GM19455 (cell line): ENCODE data around the gene UCP1.
A peak's percentile ranks its signal among the peaks of the same experiment; 100 is the strongest.

ENCODE experiments used
- ATAC-seq: cut with Tn5 transposase; IDR thresholded peaks from one replicate; pipeline ENCODE4 v1.9.1; 2021; ENCODE audit not compliant: unreplicated experiment

Gene UCP1, protein sequence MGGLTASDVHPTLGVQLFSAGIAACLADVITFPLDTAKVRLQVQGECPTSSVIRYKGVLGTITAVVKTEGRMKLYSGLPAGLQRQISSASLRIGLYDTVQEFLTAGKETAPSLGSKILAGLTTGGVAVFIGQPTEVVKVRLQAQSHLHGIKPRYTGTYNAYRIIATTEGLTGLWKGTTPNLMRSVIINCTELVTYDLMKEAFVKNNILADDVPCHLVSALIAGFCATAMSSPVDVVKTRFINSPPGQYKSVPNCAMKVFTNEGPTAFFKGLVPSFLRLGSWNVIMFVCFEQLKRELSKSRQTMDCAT

DNA sequence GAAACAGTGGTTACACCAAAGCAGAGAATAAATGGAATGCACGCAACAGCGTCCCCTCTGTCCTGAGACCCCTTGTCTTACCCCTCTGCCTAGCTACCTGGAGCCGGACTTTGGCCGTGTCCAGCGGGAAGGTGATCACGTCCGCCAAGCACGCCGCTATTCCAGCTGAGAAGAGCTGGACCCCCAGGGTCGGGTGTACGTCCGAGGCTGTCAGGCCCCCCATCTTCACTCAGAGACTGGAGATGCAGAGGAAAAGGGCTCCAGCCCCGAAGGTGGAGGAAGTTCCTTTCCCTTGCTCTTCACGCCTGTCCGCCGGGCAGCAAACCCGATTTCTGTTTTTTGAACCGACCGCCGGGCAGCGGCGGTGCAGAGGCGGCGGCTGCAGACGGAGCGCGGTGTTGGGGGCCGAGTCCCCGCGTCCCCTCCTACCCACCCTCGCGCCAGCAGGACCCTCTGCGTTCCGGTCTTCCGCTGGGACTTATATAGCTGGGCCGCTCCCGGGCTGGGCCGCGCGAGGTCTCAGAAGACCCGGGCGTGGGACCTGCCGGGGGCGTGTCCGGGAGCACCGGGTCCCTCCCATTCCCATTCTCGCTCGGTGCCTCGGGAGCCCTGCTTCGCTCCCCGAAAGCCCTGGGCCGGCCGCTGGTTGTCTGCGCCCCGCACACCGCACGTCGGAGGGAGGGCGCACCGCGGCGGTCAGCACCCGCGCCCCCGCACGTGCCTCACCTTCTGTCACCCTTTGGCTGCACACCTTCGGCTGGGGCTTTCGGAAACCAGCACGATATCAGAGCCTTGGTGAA is at the start of gene UCP1:
Gene UCP1 (minus strand): TSS at position 455 of the 800 bp plus-strand sequence. CDS start 232 bp downstream, at position 223.
- no peak for ATAC-seq

DNA sequence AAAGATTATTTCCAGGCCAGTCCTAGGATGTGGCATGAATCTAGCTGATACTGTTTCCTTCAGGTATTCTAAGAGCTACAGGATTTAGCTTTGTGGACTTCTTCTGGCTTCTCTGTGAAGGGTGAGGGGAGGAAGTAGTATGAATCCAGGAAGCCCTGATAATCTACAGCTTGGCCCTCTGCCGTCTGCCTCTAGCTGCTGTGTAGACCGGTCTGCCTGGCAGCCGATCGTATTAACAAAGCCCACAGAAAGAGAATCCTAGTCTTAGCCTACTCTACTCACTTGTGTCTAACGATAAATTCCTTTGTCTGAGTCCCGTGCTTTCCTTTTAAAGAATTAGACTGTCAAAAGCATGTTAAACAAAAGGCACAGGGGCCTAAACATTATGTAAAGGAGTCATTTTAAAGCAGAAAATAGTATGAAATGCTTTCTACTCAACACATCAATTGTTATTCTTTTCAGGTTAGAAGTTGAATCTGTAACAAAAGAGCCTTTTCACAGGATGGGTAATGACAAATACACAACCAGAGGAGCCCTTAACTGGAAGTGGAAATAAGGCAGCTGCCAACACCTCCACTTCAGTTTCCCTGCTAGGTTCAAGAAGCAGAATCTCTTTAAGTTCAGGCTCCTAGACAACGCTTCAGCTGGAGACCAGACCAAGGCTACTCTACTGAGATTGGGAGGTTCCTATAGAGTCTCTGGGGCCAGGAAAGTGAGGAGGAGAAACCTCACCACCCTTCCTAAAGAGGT is 48.9 kb upstream of the UCP1 start:
- no peak for ATAC-seq

DNA sequence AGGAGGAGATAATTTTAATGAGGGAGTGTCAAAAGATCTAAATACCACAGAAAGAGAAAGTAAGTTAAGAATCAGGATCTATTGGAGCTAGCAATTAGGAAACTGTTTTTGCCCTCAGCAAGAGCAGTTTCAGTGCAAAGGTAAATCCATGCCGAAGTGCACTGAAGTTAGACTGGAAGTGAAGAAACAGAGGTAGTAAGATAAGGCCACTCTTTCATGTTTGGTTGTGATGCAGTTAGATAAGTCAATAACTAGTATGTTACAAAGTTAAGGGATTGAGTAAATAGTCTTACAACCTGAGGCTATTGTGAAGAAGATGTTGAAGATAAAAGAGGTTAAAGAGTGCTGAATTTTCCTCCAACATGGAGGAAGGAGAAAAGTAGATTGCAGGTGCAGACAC is 46.7 kb upstream of the UCP1 start:
- no peak for ATAC-seq

DNA sequence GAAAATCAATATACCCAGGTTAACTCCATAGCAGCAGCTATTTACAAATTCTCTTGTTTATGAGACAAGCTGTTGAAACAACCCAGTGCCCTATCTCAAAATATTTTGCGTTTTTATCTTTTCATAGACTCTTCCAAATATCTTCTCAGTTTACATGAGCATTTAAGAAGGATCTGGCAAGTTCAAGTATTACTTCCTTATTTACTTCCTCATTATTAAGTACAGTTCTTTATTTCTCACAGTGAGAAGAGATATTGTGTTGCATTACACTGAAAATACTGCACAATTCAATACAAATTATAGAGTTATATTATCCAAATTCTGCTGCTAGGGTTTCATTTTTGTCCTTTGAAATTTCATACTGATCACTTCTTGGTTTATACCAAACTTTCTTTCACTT is 43.6 kb upstream of the UCP1 start:
- ATAC-seq = no peak

DNA sequence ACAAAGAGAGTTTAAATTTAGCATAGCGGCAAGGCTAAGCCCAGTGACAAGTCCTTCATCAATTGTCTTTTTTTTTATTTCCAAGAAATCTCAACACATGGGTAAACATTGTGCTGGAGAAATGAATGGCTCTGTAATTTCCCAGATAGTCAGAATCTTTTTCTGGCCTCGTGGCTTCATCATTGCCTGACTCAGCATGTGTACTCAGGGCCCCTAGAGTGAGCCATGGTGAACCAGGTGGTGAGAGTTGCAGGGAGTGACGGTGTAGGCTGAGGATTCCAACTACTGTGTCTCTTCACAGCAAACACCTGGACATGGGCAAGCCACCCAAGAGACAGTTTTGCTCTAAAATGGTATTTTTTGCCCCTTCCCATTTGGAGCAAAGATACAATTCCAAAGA is 43.1 kb upstream of the UCP1 start:
- no peak for ATAC-seq

DNA sequence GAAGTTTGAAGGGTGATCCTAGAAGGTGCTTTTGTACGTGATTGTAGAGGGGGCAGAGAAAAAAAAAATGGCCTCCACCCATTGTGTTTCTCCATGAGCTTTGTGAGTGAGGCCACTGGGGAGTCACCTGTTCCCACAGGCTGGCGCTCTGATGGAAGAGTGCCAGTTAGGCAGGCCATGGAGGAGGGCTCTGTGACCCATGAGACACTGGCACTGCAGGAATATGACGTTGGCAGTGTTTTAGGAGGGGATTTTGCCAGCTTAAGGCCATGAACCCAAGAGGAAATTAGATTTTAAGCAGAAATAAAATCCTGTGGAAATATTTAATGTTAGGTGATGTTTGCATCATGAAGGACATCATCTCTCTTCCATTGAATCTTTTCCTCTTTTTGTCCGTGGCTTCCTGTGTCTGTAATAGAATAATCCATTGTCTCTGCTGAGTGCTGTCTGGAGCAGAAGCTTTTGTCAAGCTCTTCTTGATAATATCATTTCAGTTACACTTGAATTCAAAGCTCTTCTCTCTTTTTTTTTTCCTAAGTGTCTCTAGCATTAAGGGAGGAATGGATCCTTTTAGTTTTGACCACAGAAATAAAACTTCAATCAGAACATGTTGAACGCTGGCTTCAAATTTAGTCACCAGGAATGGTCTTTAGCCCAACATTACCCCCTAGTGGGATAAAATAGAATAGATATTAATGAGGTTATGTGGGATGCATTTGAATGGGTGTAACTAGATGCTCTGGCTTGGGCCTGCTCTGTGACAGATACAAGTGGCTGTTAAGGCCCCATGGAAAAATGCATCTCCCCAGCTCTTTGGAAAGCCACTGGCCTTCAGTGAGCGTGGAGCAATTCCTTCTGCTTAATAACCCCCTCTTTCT is 41.0 kb upstream of the UCP1 start:
- ATAC-seq = peak; percentile 80

DNA sequence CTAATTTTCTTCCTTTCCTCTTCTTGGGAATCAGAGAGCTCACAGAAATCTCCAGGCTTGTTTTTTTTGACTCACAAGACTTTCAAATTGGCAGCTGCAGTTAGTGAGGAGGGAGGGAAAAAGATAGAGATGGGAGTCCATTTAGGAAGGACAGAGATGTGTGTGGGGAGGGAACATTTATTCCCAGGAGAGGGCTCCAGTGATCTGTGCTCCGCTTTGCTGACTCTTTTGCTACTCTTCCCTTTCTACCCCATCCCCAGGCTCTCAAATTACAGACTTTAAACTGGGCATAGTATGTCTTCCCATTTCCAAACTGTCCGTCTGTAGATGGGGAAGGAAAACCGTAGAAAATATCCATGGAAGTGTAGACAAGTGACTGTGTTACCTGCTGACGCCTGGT is 39.1 kb upstream of the UCP1 start:
- ATAC-seq = no peak

DNA sequence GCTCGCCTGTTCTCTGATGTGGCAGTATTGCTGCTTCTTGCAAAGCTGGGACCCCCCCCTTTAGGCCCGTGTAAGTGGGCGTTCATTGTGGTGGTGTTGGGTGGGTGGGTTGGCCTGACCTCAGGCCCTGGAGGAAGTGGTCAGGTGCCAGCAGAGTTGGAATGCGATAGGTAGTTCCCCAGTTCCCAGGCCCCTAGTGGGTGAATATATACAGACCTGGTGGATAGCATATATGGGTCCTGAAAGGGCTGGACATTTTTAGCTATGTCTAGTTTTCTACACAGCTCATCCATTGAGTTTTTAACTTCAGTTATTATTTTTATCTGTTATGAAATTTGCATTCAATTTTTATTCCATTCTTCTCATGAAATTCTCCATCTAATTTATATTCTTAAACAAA is 35.8 kb upstream of the UCP1 start:
- ATAC-seq = no peak

DNA sequence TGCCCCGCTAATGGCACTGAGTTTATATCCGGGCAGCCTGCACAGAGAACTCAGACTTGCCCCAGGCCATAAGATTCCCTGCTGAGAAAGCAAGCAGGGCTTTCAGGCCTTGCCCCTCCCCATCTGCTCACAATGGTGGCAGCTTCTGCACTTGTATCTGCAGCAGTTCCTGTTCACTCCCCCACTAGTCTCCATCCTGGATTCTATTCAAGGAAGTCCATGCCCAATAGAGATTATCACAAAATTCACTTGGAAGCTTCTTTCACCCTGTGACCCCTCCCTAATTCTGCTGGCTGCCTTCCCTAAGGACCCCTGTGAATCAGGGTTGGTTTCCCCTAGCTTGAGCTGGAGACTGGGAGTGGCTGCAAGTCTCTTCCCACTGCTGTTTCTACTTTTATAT is 34.5 kb upstream of the UCP1 start:
- ATAC-seq = no peak

DNA sequence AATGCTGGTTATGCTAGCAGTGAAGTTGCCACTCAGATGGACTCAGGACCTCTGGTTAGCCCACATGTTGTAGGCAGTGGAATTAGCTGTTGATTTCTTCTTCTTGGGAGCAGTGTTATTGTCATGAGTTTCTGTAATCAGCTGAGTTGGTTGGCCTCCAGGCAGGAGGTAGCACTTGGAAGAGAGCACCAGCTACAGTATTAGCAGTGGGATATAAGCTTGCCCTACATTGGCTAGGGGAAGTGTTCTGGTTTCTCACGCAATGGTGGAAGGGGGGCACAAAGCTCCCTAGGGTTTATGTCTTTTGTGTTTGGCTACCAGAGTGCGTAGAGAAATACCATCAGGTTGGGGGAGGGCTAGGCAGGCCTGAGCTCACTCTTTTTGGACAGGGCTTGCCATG is 34.0 kb upstream of the UCP1 start:
- no peak for ATAC-seq

DNA sequence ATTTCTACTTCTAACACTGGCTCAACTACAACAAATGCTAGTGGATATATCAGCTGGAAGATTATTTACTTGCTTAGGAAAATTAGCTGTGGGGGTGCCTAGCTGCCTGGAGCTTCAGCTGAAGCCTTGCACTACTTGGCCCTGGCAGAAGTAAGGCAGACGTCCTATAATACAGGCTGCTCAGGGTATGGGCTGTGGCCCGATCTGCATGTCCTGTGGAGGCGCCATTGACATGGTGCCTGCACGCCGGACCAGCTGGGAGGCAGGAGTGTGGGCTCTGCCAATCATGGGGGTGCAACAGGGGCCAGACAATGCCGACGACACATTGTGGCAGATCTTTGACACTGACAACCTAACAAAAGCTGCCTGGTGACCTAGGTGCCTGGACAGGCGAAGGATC is 31.6 kb upstream of the UCP1 start:
- no peak for ATAC-seq

DNA sequence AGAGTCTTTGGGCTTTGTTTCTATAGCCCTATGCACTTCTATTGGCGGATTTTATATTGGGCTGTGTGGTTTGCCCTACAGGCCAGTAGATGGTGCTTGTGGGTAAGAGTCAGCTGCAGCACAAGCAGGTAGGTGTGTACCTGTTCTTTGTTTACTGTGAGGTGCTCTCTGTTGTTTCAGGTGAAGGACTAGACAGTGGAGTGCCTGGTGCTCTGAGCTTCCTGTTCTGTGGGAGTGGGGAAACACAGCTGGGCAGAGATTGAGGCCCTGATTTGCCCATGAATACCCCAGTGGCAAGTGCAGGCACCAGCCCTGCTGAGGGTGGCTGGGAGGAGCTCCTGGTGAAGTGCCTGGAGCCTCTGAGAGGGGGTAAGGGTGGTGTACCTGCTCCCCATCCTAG is 26.3 kb upstream of the UCP1 start:
- ATAC-seq = no peak

DNA sequence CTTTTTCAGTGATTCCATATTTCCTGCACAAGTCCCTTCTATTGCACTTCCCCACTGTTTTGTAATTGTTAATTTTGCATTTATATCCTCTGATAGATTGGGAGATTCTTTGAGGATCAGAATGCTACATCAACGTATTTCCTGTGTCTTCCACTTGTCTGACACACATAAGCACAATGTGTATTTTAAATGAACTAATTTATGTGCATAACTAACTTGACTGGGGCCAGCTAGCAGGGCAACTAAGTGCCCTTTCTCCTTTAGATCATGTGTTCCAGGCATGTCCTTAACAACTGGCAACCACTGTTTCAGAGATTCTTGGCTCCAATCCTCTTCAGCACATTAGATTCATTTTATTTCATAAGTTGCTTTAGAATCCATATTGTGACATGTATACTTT is 15.7 kb upstream of the UCP1 start:
- no peak for ATAC-seq

DNA sequence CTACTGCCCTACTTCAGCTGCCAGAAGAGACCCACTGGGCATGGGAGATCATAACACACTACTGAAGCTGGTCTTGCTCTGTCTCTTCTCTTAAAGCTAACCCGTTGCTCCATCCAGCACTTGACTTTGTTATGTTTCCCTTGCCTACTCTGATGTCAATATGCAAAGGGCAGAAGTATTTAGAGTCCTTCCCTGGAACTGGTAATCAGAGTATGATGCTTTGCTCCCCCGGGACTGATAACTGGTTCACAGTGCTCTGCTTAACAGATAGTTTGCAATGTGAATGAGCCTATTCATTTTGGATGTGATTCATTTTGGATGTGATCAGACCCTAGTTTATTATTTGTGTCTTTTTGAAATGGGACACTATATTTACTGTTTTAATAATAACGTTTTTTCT is 12.3 kb upstream of the UCP1 start:
- ATAC-seq = no peak

DNA sequence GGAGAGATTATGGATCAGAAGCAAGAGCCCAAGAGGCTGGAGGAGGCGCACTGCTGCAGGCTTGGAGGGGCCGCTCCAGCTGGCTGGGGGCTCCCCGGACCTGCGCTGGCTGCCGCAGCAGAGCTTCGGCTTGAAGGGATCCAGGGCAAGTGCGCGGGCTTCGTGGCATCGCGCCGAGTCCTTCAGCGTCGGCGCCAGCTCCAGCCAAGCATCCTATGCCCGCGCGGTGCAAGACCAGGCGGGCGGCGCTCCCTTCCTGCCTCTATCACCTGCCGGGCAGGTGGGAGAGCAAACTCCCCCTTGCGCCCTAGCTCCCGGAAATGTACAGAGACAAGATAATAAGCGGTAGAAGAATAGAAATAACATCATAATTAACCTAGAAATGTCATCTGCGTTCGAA is 10.5 kb upstream of the UCP1 start:
- no peak for ATAC-seq

DNA sequence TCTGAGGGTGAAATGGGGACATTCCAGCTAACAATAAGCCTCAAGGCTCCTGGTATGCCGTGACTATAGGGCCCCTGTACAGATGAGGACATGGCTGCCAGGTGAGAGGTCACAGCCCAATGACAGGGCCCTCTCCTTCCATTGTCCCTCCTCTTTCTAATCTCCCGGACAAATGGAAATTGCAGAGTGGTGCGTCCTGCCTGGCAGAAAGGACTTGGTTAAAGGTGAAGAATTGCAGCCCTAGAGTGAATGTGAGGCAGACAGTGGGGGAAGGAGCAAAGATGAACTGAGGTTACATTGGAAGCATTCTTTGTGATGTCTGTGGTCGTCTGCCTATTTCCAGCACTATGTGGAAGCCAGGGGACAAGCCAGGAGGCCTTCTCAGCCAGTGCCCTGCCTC is 6.7 kb upstream of the UCP1 start:
- ATAC-seq = no peak

DNA sequence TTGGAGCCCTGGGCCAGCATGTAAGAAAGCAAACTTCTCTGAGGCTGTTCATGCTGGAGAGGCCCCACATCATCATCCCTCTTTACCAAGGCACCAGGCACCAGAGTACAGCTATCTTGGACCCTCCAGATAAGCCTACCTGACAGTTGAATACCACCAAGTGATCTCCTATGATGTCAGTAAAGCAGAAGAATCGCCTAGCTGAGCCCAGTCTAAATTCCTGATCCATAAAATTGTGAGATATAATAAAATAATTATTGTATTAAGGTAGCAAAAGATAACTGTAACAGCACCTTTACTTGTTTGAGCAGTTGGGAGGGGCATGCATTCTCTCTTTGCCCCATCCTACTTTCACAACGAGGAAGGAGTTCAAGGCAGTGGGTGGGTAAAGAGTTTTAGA is 2.9 kb upstream of the UCP1 start:
- no peak for ATAC-seq

DNA sequence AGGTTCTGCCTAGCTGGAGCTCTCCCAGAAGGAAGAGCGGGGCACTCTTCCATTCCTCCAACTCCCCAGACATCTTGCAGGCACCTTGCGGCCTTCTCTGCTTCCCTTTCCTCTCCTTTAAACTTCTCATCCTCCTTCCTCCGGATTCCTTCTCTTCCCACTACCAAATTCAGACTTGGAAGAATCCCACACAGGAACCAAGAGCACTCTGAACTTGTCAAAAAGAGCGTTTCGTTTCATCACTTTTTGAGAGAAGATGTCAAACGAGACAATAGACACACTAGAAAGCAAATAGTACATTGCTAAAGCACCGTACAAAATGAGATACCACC is 512 bp upstream of the UCP1 start:
- ATAC-seq = no peak

DNA sequence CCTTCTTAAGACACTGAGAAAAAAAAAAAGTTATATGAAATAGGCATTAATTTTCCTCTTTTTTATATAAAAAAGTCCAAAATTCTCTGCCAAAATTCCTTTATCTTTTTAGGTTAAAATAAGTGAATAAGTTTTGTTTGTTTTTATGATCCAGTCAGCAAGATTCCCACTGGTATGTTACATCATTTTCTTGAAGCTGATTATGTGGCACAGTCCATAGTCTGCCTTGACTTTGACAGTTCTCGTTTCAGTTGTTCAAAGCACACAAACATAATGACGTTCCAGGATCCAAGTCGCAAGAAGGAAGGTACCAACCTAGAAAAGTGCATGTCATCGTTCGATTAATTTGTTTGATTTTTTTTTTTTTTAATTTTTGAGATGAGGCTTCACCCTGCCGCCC is 9.1 kb downstream of the UCP1 start:
- no peak for ATAC-seq

DNA sequence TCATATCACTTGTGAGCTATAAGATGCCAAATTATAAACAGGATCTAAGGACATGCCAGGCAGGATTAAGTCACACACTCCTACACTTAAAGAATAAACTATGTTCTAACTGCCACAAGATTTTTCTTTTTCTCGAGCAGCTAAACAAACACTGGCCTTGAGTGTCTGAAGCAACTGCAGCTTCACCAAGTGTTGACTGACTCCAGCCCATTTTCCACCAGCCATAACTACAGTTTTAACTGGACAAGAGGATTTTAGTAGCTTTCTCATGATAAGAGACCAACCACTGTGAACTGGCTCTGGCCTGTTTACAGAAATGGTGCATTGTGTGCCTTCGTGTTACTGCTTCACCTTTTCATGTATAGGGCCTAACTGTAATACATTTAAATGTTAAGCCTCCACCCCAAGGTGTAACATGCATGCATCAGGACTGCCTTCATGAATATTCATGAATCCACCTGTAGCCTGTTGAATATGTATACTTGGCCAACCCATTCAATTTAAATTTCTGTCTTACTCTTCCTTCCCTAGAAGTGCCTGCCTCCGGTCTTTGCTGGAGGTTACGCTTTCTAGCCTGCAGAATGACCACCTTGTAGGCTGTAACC is 10.8 kb downstream of the UCP1 start:
- ATAC-seq = no peak
